Trophoblast cell (in vitro differentiated cells and primary cell): Measurements from ENCODE around the gene ANXA11.
"Not testable (repeated sequence)": the region's sequence is repeated elsewhere in the genome, so short reads cannot be mapped to it uniquely, and the experiment has no call there.

ENCODE experiments used
- DNase-seq, 2 donors: peaks; one replicate each; pipeline ENCODE4 v3.0.0-alpha.2; 2016
- H2AFZ ChIP-seq: 2 replicates; pipeline ENCODE4 v1.6.1; 2013; ENCODE audit warnings: low read length, moderate library complexity, mild to moderate bottlenecking; ENCODE audit not compliant: insufficient read depth, poor library complexity
- H2AK5ac ChIP-seq: 2 replicates; pipeline ENCODE4 v1.6.1; 2013; ENCODE audit warnings: mild to moderate bottlenecking, low read length
- H2BK120ac ChIP-seq: 2 replicates; pipeline ENCODE4 v1.6.1; 2013; ENCODE audit warnings: low read length, mild to moderate bottlenecking, moderate library complexity; ENCODE audit not compliant: insufficient read depth, poor library complexity
- H2BK12ac ChIP-seq: 2 replicates; pipeline ENCODE4 v1.6.1; 2013; ENCODE audit warnings: mild to moderate bottlenecking, low read length, moderate library complexity
- H2BK5ac ChIP-seq: 2 replicates; pipeline ENCODE4 v1.6.1; 2013; ENCODE audit warnings: low read length, low read depth, moderate library complexity, mild to moderate bottlenecking; ENCODE audit not compliant: poor library complexity
- H3K14ac ChIP-seq: 2 replicates; pipeline ENCODE4 v1.6.1; 2013; ENCODE audit warnings: mild to moderate bottlenecking, low read length
- H3K18ac ChIP-seq: 2 replicates; pipeline ENCODE4 v1.6.1; 2013; ENCODE audit warnings: mild to moderate bottlenecking, low read length
- H3K23ac ChIP-seq: 2 replicates; pipeline ENCODE4 v1.6.1; 2013; ENCODE audit warnings: low read length
- H3K27ac ChIP-seq: 2 replicates; pipeline ENCODE4 v1.5.1; 2013; ENCODE audit warnings: low read depth, mild to moderate bottlenecking, inconsistent platforms, low read length, moderate library complexity
- H3K27me3 ChIP-seq: 2 replicates; pipeline ENCODE4 v1.6.1; 2013; ENCODE audit warnings: inconsistent platforms, mild to moderate bottlenecking, low read length, moderate library complexity; ENCODE audit not compliant: insufficient read depth
- H3K36me3 ChIP-seq, 2 experiments: 1 replicate in 1 of 2; 2 replicates in 1 of 2; pipeline ENCODE4 v1.6.1; 2013; ENCODE audit warnings: low read length in 2 of 2, mild to moderate bottlenecking in 2 of 2, moderate library complexity in 1 of 2; ENCODE audit not compliant: insufficient read depth in 2 of 2, control insufficient read depth in 1 of 2
- H3K4ac ChIP-seq: 2 replicates; pipeline ENCODE4 v1.6.1; 2013; ENCODE audit warnings: low read depth, mild to moderate bottlenecking, low read length, moderate library complexity
- H3K4me1 ChIP-seq, 2 experiments: 1 replicate in 1 of 2; 2 replicates in 1 of 2; pipeline ENCODE4 v1.6.1; 2013; ENCODE audit warnings: low read length in 2 of 2, mild to moderate bottlenecking in 2 of 2, moderate library complexity in 1 of 2; ENCODE audit not compliant: insufficient read depth in 2 of 2, control insufficient read depth in 1 of 2
- H3K4me2 ChIP-seq: 2 replicates; pipeline ENCODE4 v1.6.1; 2013; ENCODE audit warnings: inconsistent platforms, mild to moderate bottlenecking, low read length, moderate library complexity
- H3K4me3 ChIP-seq: 2 replicates; pipeline ENCODE4 v1.5.1; 2013; ENCODE audit warnings: mild to moderate bottlenecking, low read depth, low read length, inconsistent platforms
- H3K79me1 ChIP-seq: one replicate; pipeline ENCODE4 v1.6.1; 2013; ENCODE audit warnings: low read length
- H3K79me2 ChIP-seq: 2 replicates; pipeline ENCODE4 v1.6.1; 2013; ENCODE audit warnings: low read length, mild to moderate bottlenecking; ENCODE audit not compliant: control insufficient read depth, insufficient read depth, poor library complexity
- H3K9ac ChIP-seq: 2 replicates; pipeline ENCODE4 v1.6.1; 2013; ENCODE audit warnings: mild to moderate bottlenecking, low read length
- H3K9me3 ChIP-seq: 2 replicates; pipeline ENCODE4 v1.6.1; 2013; ENCODE audit warnings: low read depth, mild to moderate bottlenecking, control low read depth, inconsistent platforms, low read length; ENCODE audit not compliant: insufficient read depth
- H4K12ac ChIP-seq: 2 replicates; pipeline ENCODE4 v1.6.1; 2013; ENCODE audit warnings: low read depth, mild to moderate bottlenecking, low read length, moderate library complexity
- H4K8ac ChIP-seq: 2 replicates; pipeline ENCODE4 v1.6.1; 2013; ENCODE audit warnings: low read depth, mild to moderate bottlenecking, low read length, moderate library complexity
- H4K91ac ChIP-seq: one replicate; pipeline ENCODE4 v1.6.1; 2013; ENCODE audit warnings: low read depth, mild to moderate bottlenecking, low read length, moderate library complexity
- WGBS: extraction: QIAGEN DNeasy Blood & Tissue Kit; methylation state at CpG from one replicate; pipeline ENCODE4 v1.1.7; 2013; ENCODE audit warnings: missing lambda C conversion rate; ENCODE audit not compliant: insufficient read length, insufficient coverage; ENCODE audit errors: extremely low coverage; 5-methylcytosine and 5-hydroxymethylcytosine counted together

ANXA11 gene

DNA sequence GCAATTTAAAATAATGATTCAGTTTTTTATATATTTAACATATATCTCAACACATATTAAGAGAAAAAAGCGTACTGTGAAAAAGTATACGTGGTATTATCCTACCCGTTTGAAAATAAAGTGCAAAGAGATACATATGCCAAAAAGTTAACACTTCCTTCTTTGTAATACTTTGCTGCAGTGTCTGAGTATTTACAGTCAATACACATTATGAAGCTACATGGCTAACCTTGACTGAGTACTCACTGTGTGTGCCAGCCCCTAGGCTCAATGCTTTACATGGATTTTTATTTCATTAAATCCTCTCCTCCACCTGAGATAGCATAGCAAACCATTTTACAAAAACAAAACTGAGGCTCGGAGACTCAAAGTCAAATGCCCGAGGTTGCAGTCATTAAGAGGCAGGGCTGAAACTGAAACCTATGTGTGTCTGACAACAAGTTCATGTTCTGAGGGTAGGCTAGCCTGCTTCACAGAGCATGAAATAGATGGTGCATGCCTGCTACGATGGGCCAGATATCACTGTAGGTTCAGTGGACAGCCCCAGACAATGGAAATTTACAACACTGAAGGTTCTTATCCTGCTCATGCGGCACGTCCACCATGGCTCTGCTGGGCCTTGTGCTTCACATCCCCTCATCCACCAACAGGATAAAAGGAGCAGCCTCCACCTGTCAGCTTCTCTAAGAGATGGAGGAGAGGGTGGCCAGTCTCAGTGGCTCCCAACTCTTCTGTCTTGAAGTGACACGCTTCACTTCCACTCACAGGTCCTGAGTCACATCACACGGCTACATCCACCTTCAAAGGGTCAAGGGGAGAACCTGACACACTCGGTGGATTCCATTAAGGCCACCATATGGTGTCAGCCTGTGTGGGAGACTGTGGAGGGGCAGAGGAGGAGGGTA is 29.2 kb upstream of the ANXA11 start:
- H2AFZ ChIP-seq, H3K14ac ChIP-seq, H3K18ac ChIP-seq, H3K27ac ChIP-seq, H3K4me3 ChIP-seq, H4K12ac ChIP-seq, H3K23ac ChIP-seq, H3K79me1 ChIP-seq, H3K4ac ChIP-seq, H2BK5ac ChIP-seq, H3K9me3 ChIP-seq, H3K4me2 ChIP-seq, H3K9ac ChIP-seq, H3K79me2 ChIP-seq, H3K27me3 ChIP-seq, H2AK5ac ChIP-seq, H2BK120ac ChIP-seq, DNase-seq, H3K4me1 ChIP-seq, H2BK12ac ChIP-seq, H3K36me3 ChIP-seq, H4K91ac ChIP-seq, H4K8ac ChIP-seq: not testable (repeated sequence)
- no CpG with 5 or more reads among the region's 11 CpGs for WGBS

DNA sequence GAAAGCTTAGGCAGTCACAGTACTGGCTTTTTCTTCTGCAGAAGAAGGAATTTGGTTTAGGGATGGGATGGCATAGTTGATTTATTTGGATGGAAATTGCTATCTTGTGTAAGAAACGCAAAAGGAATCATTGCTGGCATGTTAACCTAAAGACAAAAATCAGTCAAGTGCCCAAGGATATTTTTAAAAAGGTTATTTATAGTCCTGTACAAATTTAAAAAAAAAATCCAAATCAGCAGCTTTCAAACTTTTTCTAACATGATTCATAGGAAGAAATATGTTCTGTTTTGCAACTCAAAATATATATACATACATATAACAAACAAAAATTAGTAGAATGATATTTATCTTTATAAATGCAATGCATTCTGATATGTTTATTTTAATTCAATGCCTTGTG is 28.5 kb upstream of the ANXA11 start:
- not testable (repeated sequence) for H2BK120ac ChIP-seq, H3K79me2 ChIP-seq, H3K36me3 ChIP-seq, H2AFZ ChIP-seq, H3K27me3 ChIP-seq, H3K18ac ChIP-seq, H3K4me1 ChIP-seq, H3K4ac ChIP-seq, H3K79me1 ChIP-seq, H2AK5ac ChIP-seq, H4K8ac ChIP-seq, H3K14ac ChIP-seq, H3K4me3 ChIP-seq, H2BK12ac ChIP-seq, H4K91ac ChIP-seq, H2BK5ac ChIP-seq, DNase-seq, H3K27ac ChIP-seq, H4K12ac ChIP-seq, H3K4me2 ChIP-seq, H3K9me3 ChIP-seq, H3K9ac ChIP-seq, H3K23ac ChIP-seq
- no CpG with 5 or more reads among the region's 1 CpG for WGBS

- H4K8ac ChIP-seq, H3K9ac ChIP-seq, H4K91ac ChIP-seq, H3K4ac ChIP-seq, H2AFZ ChIP-seq, H2BK120ac ChIP-seq, H3K27ac ChIP-seq, H2AK5ac ChIP-seq, H3K79me1 ChIP-seq, H3K9me3 ChIP-seq, H3K14ac ChIP-seq, H3K18ac ChIP-seq, H3K27me3 ChIP-seq, DNase-seq, H3K4me2 ChIP-seq, H2BK5ac ChIP-seq, H4K12ac ChIP-seq, H3K4me1 ChIP-seq, H3K23ac ChIP-seq, H2BK12ac ChIP-seq, H3K79me2 ChIP-seq, H3K36me3 ChIP-seq, H3K4me3 ChIP-seq: not testable (repeated sequence)
- no CpG with 5 or more reads among the region's 4 CpGs for WGBS
Observed at GRCh38 chr10:80226723-80227122, 21.4 kb upstream of the ANXA11 start.

DNA sequence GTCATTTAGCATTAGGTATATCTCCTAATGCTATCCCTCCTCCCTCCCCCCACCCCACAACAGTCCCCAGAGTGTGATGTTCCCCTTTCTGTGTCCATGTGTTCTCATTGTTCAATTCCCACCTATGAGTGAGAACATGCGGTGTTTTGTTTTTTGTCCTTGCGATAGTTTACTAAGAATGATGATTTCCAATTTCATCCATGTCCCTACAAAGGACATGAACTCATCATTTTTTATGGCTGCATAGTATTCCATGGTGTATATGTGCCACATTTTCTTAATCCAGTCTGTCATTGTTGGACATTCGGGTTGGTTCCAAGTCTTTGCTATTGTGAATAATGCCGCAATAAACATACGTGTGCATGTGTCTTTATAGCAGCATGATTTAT is 17.7 kb upstream of the ANXA11 start:
- H3K27me3 ChIP-seq, H3K9me3 ChIP-seq, H3K79me2 ChIP-seq, H3K4me1 ChIP-seq, H4K91ac ChIP-seq, H3K4ac ChIP-seq, H3K23ac ChIP-seq, H3K36me3 ChIP-seq, H3K14ac ChIP-seq, H4K12ac ChIP-seq, H3K27ac ChIP-seq, H2BK120ac ChIP-seq, H2BK5ac ChIP-seq, H3K18ac ChIP-seq, H3K4me2 ChIP-seq, H2AK5ac ChIP-seq, H4K8ac ChIP-seq, H2BK12ac ChIP-seq, H2AFZ ChIP-seq, DNase-seq, H3K9ac ChIP-seq, H3K4me3 ChIP-seq, H3K79me1 ChIP-seq: not testable (repeated sequence)
- no CpG with 5 or more reads among the region's 5 CpGs for WGBS
